ENCODE measurements around the gene TRIO. TPM values are rescaled to one million over a fixed set of nuclear protein-coding genes. Genes with fewer than 3 reads are reported as not detected.
A peak's percentile ranks its signal among the peaks of the same experiment; 100 is the strongest.

TRIO gene
- total RNA-seq, 1 experiment from 2014 or later = 42.1 TPM

DNA sequence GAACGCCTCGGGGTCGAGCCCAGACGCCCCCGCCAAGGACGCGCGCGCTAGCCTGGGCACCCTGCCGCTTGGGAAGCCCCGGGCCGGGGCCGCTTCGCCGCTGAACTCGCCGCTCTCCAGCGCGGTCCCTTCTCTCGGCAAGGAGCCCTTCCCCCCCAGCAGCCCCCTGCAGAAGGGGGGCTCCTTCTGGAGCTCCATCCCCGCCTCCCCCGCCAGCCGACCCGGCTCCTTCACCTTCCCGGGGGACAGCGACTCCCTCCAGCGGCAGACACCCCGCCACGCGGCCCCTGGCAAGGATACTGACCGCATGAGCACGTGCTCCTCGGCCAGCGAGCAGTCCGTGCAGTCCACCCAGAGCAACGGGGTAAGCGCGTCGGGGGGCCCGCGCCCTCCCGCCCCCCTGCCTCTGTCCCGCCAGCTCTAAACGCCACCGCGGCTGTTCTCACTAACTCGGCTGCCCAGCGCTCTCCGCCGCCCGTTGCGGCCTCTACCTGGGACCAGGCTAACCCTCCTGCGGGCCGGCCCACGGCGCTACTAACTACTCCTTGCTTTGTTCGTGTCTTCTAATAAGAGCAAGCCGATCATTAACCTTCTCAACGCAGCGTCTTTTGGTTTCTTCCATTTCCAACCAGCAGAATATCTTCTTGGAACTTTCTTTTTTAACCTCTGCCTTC lies 344.9 kb downstream of the TRIO start:
- in situ Hi-C loops (cut with HindIII; ENCODE audit: low sequenced_read_pairs) = no loop called here
- no peak for DNase-seq (ENCODE audit: low spot score)

DNA sequence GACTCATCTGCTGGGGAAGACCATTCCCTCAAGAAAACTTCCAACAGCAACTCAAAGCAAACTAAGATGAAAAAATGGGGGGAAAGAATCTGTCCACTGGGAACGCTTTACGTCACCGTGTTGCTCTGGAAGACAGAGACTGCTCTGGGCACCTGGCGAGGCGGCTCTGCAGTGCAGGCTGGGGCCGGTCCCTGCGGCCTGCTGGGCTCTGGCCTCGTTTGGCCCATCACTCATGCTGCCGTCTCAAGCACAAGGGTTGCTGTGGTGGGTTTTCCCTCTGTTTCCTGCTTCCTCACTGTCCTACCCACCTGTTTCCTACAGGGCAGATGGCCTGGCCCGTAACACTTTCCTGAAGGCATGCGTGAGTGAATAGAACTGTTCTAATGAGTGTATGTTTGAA lies 345.6 kb downstream of the TRIO start:
- in situ Hi-C loops (cut with HindIII; ENCODE audit: low sequenced_read_pairs) = no loop called here
- DNase-seq (ENCODE audit: low spot score) = peak; percentile 82

GRCh38 chr5:14489643-14490042 lies 346.5 kb downstream of the TRIO start:
- in situ Hi-C loops (cut with HindIII; ENCODE audit: low sequenced_read_pairs) = no loop called here
- DNase-seq (ENCODE audit: low spot score) = no peak

- DNase-seq (ENCODE audit: low spot score) = peak; percentile 34
- in situ Hi-C loops (cut with HindIII; ENCODE audit: low sequenced_read_pairs) = no loop called here
Observed at GRCh38 chr5:14490309-14490711, 347.2 kb downstream of the TRIO start.

- DNase-seq (ENCODE audit: low spot score) = peak; percentile 77
Observed at GRCh38 chr5:14491015-14491915, 348.1 kb downstream of the TRIO start.

DNA sequence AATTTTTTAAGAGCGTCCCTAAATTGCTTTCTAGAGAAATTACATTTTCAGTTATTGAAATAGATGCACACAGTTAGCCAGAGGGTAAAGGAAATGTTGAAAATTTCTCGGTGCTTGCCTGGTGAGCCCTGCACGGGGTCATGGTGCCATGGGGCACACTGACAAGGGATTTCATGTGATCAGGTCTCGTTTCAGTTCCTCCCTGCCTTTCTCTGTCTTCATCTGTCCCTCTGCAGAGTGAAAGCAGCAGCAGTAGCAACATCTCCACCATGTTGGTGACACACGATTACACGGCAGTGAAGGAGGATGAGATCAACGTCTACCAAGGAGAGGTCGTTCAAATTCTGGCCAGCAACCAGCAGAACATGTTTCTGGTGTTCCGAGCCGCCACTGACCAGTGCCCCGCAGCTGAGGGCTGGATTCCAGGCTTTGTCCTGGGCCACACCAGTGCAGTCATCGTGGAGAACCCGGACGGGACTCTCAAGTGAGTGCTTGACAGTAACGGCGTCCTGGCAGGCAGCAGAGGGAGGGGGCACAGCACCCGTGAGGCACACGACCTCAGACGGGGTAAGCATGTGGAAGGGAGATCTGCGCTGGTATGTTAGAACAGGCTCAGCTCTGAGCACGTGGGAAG lies 349.3 kb downstream of the TRIO start:
- no peak for DNase-seq (ENCODE audit: low spot score)
- in situ Hi-C loops (cut with HindIII; ENCODE audit: low sequenced_read_pairs) = no loop called here

More at GRCh38 chr5:14491015-14491915, 348.1 kb downstream of the TRIO start:
- in situ Hi-C loops (cut with HindIII; ENCODE audit: low sequenced_read_pairs) = no loop called here

DNA sequence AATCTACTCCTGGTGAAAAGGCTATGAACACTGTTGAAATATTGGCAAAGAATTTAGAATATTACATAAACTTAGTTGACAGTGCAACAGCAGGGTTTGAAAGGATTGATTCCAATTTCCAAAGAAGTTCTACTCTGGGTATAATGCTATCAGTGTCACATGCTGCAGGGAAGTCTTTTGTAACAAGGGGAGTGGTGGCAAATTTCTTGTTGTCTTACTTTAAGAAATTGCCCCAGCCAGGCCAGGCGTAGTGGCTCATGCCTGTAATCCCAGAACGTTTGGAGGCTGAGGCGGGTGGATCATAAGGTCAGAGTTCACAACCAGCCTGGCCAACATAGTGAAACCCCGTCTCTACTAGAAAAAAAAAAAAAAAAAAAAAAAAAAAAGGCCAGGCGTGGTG lies 352.2 kb downstream of the TRIO start:
- in situ Hi-C loops (cut with HindIII; ENCODE audit: low sequenced_read_pairs) = no loop called here
- no peak for DNase-seq (ENCODE audit: low spot score)

- in situ Hi-C loops (cut with HindIII; ENCODE audit: low sequenced_read_pairs) = no loop called here
- DNase-seq (ENCODE audit: low spot score) = no peak
Observed at GRCh38 chr5:14497311-14497710, 354.2 kb downstream of the TRIO start.

DNA sequence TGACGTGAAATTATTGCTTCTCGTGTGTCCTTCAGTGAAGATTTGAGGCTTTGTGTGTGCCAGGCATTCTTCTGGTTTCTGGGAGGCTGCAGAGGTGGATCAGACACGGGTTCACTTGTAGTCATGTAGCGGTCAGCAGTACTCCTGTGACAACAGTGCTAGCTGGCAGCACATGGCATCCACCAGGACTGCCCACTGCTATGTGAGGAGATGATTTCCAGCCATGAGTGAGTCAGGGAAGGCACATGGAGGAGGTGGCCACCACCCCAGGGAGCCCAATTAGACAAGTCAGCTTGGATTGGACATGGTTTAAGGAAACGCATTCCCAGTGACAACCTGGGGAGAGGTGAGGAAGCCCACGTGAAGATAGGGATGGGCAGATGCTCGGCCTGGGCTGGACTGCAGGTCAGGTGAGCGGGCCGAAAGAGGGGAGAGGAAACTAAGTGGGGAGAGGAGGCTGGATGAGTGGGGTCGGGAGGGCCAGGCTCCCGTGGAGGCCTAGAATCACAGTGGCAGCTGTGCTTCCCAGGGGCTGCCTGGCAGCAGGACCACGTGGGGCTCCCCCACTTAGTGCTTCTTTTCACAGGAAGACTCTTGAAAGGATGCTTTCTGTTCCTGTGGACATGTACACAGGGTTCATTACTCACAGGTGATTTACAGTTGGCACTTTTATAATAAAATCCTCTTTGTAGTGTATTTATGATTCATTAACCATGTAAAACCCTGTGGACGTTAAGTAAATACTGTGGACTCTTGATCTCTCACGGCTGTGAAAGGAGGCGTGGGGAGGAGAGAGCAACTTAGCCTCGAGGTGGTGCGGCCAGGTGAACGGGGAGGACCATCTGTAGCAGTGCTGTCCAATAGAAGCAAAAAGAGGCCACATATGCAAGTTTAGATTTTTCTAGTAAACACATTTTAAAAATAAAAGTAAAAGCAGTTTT lies 358.5 kb downstream of the TRIO start:
- in situ Hi-C loops (cut with HindIII; ENCODE audit: low sequenced_read_pairs) = no loop called here
- peak; percentile 41 for DNase-seq (ENCODE audit: low spot score)

DNA sequence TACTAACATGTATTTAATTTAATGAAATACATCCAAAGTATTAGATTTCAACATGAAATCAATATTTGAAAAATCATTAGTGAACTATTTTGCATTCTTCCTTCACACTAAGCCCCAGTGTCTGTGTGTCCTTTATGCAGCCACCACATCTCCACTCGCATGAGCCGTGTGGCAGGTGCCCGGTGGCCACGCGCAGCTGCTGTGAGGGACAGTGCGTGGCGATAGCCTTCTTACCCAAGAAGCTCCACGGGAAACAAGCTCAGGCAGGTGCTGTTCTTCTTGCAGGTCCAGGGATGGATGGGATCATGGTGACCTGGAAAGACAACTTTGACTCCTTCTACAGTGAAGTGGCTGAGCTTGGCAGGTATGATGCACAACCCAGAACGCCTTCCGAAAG lies 359.1 kb downstream of the TRIO start:
- DNase-seq (ENCODE audit: low spot score) = no peak
- in situ Hi-C loops (cut with HindIII; ENCODE audit: low sequenced_read_pairs) = no loop called here

DNA sequence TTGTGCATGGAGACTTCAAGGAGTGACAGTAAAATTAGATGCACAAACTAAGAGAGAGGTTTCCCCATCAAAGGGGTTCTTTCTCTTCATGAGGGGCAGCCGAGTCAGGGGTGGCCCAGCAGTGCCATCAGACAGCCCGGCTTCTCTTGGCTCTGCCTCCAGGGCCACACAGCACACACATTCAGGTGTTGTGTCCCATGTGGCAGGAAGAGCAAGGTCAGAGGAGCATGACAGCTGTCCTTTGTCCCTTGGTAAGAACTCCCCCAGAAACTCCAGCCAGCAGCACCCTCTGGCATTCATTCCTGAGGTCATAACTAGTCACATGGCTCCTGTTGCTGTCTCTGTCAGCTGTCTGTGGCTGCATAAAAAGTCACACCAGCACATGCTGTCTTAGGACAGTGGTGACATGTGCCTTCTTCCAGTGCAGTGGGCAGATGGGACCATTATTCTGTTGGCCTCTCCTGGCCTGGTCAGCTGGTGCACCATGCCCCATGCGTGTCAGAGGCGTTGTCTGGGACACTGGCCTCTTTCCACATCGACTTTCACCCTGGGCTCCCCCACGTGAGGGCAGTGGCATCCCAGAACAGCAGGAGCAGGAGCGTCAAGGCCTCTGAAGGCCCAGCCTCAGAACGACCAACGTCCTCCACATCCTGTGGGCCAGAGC lies 360.0 kb downstream of the TRIO start:
- no peak for DNase-seq (ENCODE audit: low spot score)
- in situ Hi-C loops (cut with HindIII; ENCODE audit: low sequenced_read_pairs) = no loop called here

DNA sequence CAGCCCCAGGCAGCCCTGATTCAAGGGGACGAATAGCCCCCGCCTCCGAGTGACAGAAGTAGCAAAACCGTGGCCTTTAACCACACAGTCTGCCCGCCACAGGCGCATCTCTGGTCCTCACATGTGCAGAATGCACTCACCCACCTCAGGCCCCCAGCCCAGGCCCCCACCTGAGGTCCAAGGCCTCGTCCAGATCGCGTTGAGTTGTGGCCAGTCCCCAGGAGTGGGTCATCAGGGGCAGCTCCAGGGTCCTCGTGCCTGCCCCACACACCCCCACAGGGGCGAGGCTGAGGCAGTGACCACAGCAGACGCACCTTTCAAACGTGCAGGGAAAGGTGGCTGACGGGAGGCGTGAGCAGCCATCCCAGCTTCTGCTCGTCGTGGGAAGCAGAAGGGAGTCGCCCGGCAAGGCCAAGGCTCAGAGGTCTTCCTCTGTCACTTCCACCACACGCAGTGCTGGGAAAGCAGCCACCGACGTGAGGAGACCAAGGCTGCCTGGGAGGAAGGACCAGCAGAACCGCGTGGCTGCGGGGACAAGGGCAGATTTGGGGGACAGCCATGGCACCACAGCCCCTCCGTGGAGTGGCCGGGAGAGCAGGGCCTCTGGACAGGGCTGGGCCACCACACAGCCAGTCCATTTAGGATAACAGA lies 360.7 kb downstream of the TRIO start:
- DNase-seq (ENCODE audit: low spot score) = no peak
- in situ Hi-C loops (cut with HindIII; ENCODE audit: low sequenced_read_pairs) = no loop called here

DNA sequence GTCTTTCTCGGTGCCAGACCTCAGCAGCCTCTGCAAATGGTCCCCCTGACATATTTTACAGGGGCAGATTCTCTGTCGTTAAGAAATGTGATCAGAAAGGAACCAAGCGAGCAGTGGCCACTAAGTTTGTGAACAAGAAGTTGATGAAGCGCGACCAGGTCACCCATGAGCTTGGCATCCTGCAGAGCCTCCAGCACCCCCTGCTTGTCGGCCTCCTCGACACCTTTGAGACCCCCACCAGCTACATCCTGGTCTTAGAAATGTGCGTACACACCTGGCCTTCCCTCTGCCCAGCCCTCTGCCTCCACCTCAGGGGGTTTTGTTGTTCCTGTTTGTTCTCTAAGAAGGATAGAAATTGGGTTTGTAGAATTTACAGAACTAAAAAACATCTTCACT lies 361.2 kb downstream of the TRIO start:
- DNase-seq (ENCODE audit: low spot score) = no peak

GRCh38 chr5:14504816-14505215 lies 361.7 kb downstream of the TRIO start:
- in situ Hi-C loops (cut with HindIII; ENCODE audit: low sequenced_read_pairs) = no loop called here
- DNase-seq (ENCODE audit: low spot score) = no peak

More for the DNA sequence above, 361.2 kb downstream of the TRIO start:
- in situ Hi-C loops (cut with HindIII; ENCODE audit: low sequenced_read_pairs) = no loop called here

GRCh38 chr5:14505310-14506139 lies 362.4 kb downstream of the TRIO start:
- no peak for DNase-seq (ENCODE audit: low spot score)
- in situ Hi-C loops (cut with HindIII; ENCODE audit: low sequenced_read_pairs) = no loop called here

DNA sequence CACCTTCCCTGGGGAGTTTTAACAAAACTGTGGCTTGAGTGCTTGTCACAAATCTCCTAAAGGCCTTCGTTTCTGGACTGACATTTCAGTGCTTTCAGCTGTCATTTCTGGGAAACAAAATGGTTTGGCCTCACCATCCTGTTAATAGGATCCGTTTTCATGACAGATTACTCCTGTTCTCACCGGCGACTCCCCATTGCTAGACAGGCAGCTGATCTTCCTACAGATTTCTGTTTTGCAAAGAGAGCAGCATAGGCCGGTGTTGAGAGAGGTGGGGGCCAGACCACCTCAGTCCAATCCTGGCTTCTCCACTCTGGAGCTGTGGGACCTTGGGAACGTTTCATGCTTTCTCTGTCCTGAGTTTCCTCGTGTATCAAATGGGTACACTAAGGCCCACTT lies 363.0 kb downstream of the TRIO start:
- in situ Hi-C loops (cut with HindIII; ENCODE audit: low sequenced_read_pairs) = no loop called here
- DNase-seq (ENCODE audit: low spot score) = peak; percentile 26

- DNase-seq (ENCODE audit: low spot score) = no peak
- in situ Hi-C loops (cut with HindIII; ENCODE audit: low sequenced_read_pairs) = no loop called here
Observed at GRCh38 chr5:14506661-14507060, 363.5 kb downstream of the TRIO start.
